GM13977 (cell line): ENCODE measurements around the gene AOAH.

Source experiments
- DNase-seq: peaks from one replicate; pipeline ENCODE4 v3.0.0; 2012; ENCODE audit warnings: low spot score
- CTCF ChIP-seq: IDR thresholded peaks from 2 replicates; pipeline ENCODE4 v1.5.1; 2012; ENCODE audit warnings: mild to moderate bottlenecking, control low read depth; ENCODE audit not compliant: insufficient read depth; ENCODE audit errors: extremely low read depth, missing control alignments
- in situ Hi-C: fragments of 300-500 bp; cut with MboI; formaldehyde crosslinking; loops from one replicate; pipeline ENCODE4 v1.12.0; 2022; ENCODE audit warnings: low sequenced_read_pairs, low pct_unique_long_range_greater_than_20kb, mixed read lengths, inconsistent platforms; ENCODE audit not compliant: unreplicated experiment

The AOAH gene

GRCh38 chr7:36690041-36690440 lies 34.3 kb downstream of the AOAH start:
- no peak for TF ChIP-seq CTCF
- in situ Hi-C loops, result no loop called here
- no peak for DNase-seq

- in situ Hi-C loops, result no loop called here
- TF ChIP-seq CTCF, result no peak
- no peak for DNase-seq
Observed at GRCh38 chr7:36686499-36686898, 37.8 kb downstream of the AOAH start.

- TF ChIP-seq CTCF, result no peak
- in situ Hi-C loops, result no loop called here
- DNase-seq, result no peak
Observed at GRCh38 chr7:36684954-36685353, 39.3 kb downstream of the AOAH start.

GRCh38 chr7:36683695-36684357 lies 40.5 kb downstream of the AOAH start:
- in situ Hi-C loops, result no loop called here
- no peak for TF ChIP-seq CTCF
- DNase-seq, result no peak

GRCh38 chr7:36683111-36683510 lies 41.2 kb downstream of the AOAH start:
- no peak for DNase-seq
- TF ChIP-seq CTCF, result no peak
- in situ Hi-C loops, result no loop called here

GRCh38 chr7:36682102-36682501 lies 42.2 kb downstream of the AOAH start:
- no peak for DNase-seq

More at GRCh38 chr7:36682102-36682501, 42.2 kb downstream of the AOAH start:
- TF ChIP-seq CTCF, result no peak
- in situ Hi-C loops, result no loop called here
